HG02642 (cell line): ENCODE data around the gene DVL3.

Source experiments
- ATAC-seq: cut with Tn5 transposase; IDR thresholded peaks from one replicate; pipeline ENCODE4 v1.9.1; 2021; ENCODE audit warnings: mild to moderate bottlenecking; ENCODE audit not compliant: unreplicated experiment, poor library complexity

Gene DVL3

DNA sequence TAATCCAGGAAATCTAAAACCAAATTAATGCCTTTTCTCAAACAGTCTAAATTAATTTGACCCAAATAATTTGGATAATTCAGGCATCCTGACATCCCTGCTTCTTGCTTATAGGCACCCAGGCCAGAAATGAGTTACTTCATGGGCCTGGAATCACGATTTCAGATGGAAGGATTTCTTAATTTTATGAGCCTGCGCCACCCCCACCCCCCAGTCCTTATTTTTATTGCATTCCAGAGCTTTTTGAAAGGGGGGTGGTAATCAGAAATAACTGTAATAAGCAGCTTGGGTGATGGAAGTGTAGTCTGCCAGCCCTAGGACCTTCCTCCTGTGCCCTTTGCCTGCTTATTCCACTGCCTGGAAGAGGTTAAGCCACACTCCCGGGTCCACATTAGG is 20.8 kb downstream of the DVL3 start:
- ATAC-seq = no peak

DNA sequence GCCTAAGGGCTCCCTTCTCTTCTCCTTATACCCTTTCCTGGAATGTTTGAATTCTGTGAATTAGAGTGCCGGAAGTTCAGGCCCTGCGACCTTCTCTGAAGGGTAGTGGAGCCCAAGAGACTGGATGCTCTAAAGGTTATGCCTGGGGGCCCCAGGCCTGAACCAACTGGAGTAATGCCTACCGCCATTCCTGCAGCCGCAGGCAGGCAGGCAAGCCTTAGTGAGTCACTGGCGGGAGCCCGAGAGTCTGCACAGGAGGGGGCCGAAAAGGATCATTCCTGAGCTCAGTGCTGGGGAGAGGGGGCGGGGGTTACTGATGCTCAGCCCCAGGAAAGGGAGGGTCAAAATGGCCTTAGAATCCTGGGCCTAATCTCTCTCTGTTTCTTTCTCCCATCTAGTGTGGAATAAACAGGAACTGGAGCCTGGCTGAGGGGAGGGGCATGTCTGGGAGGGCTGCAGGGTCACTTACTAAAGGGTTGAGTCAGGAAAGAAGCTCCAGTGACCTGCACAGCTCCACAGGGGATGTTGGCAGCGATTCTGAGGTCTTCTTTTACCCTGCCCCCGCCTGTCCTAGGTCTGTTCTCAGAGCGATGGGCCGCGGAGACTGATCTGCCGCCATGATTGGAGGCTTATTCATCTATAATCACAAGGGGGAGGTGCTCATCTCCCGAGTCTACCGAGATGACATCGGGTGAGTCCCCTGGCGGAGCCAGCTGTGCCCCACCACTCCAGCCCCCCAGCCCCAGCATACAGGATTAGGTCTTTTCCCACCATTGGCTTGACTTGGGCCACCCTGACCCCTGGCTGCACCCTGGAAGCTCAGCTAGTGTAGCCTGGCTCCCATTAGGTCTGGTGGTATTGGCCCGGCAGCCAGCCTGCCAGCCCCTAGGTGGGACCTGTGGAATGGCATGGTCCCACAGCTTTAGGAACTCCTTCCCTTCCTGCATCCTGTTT is 21.5 kb downstream of the DVL3 start:
- ATAC-seq = no peak

DNA sequence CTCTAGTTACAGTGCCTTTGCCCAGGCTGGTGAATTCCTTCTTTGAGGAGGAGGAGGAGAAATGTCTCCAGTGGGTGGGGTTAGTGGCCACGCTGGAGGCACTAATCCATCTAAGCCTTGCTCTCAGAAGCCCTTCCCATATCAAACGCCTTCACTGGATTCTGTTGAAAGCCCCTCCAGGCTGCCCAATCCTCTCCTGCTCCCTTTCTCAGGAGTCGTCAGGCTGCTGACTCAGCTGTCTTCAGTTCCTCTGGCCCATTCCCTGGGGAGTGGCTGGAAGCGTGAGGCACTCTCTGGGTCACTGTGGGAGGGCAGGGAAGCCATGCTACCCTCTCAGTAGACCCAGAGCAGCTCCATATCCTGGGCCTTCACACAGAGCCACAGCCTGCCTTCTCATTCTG is 22.2 kb downstream of the DVL3 start:
- ATAC-seq = no peak

DNA sequence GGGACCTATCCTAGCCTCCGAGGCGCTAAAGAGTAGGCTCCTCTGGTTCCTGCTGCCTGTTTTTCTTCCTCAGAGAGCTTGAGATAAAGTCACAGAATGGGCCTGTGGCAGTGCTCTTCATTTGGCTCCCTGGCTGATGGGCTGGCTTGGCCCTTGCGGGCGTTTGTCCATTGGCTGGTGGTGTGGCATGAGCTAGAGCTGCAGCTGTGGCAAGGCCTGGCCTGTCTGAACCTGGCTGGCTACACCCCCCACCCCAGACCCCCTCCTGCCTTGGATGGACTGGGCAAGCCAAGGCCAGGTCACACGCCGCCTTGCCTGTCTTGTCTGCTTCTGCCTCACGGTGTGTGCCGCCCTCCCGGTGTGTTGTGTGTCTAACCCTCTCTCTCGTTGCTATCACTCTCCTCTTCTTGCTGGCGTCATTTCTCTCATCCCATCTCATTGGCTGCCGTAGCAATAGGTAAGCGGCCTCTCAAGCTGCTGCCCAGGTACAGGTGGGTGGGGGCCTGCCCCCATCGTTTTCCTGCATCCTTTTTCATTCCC is 22.7 kb downstream of the DVL3 start:
- no peak for ATAC-seq

DNA sequence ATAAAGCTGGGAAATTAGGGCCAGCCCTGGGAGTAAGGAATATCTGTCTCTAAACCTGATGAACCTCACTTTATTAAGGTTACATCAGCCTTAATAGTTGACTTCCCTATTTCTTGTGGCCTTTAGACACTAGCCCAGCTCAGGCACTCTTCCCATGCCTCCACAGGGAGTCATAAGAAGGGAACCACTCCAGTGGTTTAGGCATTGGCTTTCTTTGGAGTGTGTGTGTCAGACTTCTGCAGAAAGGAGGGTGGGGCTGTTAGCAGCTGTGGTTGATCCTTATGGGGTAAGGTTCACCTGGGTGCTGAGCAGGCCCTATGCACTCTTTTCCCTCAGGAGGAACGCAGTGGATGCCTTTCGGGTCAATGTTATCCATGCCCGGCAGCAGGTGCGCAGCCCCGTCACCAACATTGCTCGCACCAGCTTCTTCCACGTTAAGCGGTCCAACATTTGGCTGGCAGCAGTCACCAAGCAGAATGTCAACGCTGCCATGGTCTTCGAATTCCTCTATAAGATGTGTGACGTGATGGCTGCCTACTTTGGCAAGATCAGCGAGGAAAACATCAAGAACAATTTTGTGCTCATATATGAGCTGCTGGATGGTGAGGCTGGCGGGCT is 23.5 kb downstream of the DVL3 start:
- ATAC-seq = no peak

DNA sequence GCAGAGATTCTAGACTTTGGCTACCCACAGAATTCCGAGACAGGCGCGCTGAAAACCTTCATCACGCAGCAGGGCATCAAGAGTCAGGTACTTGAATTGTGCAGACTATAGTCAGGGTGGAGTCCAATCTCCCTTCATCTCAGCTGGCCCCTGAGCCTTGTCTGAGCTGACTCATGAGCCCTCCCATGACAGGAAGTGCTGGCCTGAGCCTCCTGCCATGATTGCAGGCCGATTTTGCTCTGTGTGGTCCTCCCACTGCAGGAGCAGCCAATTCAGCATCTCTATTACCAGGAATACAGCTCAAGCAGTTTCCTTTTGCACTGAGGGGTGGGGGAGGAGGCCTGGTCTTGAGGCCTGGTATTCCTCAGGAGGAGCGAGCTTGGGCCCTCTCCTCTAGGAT is 25.0 kb downstream of the DVL3 start:
- ATAC-seq = no peak

DNA sequence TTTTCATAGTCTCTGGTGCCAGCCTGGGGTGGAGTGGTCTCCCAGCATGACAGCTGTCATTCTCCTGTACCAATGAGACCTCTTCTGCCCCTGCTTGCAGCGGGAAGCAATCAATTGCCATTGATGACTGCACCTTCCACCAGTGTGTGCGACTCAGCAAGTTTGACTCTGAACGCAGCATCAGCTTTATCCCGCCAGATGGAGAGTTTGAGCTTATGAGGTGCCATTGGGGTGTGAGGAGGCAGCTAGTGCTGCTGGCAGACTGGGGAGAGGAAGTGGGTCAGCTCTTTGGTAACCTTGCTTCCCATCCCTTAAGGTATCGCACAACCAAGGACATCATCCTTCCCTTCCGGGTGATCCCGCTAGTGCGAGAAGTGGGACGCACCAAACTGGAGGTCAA is 26.4 kb downstream of the DVL3 start:
- no peak for ATAC-seq

DNA sequence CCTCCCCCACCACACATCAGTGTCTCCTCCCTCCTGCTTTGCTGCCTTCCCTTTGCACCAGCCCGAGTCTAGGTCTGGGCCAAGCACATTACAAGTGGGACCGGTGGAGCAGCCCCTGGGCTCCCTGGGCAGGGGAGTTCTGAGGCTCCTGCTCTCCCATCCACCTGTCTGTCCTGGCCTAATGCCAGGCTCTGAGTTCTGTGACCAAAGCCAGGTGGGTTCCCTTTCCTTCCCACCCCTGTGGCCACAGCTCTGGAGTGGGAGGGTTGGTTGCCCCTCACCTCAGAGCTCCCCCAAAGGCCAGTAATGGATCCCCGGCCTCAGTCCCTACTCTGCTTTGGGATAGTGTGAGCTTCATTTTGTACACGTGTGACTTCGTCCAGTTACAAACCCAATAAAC is 28.5 kb downstream of the DVL3 start:
- no peak for ATAC-seq

DNA sequence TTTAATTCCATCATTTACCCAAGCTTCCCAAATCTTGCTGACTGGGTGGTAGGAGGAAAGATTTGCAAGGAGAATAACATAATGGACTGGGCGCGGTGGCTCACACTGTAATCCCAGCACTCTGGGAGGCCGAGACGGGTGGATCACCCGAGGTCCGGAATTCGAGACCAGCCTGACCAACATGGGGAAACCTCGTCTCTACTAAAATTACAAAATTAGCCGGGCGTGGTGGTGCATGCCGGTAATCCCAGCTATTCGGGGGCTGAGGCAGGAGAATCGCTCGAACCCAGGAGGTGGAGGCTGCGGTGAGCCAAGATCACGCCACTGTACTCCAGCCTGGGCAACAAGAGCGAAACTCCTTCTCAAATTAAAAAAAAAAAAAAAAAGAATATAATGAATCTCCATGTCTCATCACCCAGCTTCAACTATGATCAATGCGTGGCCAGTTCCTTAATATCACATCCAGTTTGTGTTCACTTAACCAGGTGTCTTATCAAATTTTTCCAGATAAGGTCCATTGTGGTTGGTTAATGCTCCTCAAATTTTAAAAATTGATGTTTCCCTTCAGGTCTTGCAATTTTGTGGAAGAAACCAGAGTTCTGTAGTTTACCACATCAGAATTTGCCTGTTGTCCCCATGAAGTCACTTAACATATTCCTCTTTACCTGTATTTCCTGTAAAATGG is 29.5 kb downstream of the DVL3 start:
- no peak for ATAC-seq

DNA sequence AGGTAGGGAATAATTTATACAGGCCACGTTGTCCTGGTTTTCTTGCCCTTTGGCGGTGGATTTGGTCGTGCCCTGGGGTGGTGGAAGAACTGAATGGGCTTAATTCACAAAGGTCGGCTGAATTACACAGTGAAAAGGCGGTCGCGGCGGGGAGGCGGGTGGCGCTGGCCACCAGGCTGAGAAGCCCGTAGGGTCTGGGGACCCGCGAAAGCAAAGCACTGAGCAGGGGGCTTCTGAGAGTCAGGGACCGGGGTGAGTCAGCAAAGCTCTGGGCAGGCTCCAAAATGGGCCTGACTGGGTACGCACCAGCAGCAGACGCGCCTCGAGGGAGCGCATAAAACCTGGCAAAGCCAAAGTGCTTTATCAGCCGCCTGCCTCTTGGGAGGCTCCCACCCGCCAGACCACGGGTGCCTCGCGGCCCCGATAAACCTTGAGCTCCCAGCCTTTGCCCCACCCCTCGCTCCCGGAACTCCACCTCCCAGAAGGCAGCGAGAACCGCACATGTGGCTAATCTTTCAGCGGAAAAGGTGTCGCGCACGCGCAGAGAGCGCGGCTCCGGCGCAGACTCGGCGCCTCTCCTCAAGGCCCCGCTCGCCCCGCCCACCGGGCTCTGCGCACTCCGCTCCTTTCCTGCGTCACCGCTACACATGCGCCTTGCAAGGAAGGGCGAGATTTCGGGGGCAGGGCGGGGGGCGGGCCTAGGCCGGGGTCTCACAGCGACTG is 30.4 kb downstream of the DVL3 start:
- peak; percentile 93 for ATAC-seq

DNA sequence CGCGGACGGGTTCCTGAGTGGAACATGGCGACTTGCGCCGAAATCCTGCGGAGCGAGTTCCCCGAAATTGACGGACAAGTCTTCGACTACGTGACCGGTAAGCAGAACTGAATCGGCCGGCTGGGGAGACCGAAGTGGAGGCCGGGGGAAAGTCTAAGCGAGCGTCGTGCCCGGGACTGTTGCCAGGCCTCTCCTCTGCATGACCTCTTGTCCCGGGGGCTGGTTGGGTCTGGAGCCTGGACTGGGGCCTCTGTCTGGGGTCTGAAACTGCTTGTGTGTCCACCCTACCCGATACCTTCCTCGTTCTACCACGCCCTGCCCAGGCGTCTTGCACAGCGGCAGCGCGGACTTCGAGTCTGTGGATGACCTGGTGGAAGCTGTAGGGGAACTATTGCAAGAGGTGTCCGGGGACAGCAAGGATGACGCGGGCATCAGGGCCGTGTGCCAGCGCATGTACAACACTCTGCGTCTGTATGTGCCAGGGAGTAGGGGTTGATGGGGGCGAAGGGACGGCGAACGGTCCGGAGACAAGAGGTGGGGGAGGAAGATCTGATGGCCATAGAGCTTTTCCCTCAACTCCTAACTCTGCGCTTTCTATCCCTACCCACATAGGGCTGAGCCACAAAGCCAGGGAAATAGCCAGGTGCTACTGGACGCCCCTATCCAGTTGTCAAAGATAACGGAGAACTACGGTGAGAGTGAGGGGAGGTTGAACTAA is 31.2 kb downstream of the DVL3 start, which contains the start of gene ABCF3:
Gene ABCF3 (plus strand): TSS at position 16 of the 718 bp plus-strand sequence. CDS start 9 bp downstream, at position 25.
- peak; percentile 34 for ATAC-seq

DNA sequence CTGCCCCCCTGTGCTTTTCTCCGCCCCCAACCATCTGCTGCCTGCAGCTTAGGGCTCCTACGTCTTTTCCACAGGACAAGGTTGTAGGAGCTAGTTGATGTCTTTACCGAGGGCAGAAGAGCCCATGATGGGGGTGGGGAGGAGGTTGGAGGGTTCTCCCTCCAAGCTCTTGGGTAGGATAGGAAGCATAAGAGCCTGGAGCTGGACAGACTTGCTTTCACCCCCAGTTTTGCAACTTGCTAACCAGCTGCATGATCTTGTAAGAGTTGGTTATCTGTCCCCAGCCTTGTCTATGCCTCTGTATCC is 31.7 kb downstream of the DVL3 start:
- no peak for ATAC-seq

DNA sequence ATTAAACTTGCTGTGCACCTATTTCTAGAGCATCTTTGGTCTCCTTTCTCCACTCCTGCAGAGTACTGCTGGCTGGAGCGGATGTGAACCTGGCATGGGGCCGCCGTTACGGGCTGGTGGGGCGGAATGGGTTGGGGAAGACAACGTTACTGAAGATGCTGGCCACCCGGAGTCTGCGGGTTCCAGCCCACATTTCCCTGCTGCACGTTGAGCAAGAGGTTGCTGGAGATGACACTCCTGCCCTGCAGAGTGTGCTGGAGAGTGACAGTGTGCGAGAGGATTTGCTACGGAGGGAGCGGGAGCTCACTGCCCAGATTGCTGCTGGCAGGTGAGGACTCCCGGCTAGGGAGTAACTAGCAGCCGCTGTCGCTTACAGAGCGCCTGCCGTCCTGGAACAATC is 32.9 kb downstream of the DVL3 start:
- ATAC-seq = no peak

DNA sequence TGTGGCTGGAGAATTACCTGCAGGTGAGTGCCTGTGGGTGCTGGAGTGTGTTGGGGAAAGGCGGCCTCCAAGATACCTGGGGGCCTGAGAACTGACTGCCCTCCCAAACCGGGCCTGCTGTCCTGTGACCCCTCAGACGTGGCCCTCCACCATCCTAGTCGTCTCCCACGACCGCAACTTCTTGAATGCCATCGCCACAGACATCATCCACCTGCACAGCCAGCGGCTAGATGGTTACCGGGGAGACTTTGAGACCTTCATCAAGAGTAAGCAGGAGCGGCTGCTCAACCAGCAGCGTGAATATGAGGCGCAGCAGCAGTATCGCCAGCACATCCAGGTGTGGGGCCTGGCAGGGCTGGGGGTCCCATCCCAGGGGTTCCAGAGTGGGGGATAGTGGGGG is 34.2 kb downstream of the DVL3 start:
- no peak for ATAC-seq

DNA sequence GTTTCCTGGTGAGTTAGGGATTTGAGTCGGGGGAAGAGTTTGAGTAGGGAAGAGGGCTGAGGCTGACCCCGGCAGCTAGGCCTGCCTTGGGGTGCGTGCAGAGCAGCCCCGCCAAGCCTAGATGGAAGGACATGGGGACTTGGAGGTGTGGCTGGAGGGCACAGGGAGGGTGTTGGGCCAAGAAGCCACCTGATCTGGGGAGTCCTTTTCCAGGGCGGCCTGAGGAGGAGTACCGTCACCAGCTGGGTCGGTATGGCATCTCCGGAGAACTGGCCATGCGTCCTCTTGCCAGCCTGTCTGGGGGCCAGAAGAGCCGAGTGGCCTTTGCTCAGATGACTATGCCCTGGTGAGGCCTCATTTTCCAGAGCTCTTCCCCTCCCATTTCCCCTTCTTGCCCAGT is 37.7 kb downstream of the DVL3 start:
- ATAC-seq = no peak

DNA sequence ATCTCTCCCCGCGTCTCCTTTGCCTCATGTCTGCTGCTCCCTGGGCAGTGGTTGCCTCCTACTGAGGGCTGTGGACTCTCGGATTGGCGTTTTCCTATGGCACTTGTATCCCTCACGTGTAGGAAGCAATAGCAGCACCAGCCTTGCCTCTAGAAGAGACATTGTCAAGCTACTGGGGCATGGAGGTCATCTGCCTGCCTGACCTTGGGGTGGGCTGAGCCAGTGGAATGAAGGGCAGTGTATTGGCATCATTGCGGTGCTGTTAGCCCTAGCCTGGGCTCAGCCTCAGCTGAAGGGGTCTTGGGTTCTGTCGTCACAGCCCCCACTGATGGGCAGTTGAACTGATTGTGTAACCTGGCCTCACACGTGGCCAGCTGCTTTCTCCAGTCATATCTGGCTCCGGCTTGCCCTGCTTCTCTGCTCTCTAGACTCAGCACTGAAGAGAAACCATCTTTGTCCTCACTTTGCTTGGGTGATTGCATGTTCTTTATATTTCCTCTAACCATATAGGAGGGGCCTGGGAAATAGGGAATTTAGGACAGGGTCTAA is 38.9 kb downstream of the DVL3 start:
- ATAC-seq = no peak

DNA sequence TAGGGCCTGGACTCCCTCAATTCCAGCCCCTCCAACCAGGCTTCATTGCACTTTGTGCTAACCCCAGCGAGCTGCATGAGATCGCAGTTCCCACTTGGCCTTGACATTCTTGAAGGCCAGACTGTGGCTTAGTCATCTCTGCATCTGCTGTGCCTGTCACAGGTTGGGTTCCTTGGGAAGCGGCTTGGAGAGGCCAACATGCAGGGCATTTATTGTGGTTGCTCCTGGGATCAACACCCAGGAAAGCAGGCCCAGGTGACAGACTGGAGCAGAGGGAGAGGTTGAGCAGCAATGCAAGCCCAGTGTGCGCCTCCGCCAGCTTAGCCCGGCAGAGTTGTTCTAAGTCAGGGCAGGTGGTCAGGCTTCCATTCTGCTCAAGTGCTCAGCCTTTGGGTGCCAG is 41.4 kb downstream of the DVL3 start:
- no peak for ATAC-seq

DNA sequence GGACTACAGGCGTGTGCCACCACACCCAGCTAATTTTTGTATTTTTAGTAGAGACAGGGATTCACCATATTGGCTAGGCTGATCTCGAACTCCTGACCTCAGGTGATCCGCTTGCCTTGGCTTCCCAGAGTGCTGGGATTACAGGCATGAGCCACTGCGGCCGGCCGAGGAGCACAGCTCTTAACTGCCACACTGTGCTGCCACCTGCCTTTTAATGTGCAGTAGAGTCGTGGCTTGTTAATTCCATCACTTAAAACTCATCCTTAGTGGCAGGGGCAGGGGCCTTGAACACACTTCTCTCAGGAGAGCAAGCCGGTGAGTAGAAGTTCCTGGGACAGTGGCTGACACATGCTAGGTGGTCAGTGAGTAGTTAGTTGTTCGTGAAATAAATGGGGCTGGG is 43.3 kb downstream of the DVL3 start:
- ATAC-seq = no peak

DNA sequence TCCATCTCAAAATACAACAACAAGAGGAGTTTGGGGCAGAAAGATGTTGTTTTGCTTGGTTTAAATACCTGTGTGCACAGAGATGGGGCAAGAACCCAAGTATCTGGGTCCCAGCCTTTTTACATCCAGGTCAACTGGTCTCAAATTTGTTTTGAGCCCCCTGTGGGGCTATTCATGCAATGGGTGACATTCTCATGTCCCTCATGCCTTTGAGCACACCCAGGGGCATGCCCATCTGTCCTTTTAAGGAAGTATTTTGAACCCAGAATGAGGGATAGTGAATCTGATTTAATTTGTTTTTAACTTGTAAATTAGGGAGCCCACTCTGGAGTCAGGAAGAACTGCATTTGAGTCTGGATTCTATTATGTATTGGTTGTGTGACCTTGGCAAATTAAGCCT is 45.6 kb downstream of the DVL3 start:
- no peak for ATAC-seq

DNA sequence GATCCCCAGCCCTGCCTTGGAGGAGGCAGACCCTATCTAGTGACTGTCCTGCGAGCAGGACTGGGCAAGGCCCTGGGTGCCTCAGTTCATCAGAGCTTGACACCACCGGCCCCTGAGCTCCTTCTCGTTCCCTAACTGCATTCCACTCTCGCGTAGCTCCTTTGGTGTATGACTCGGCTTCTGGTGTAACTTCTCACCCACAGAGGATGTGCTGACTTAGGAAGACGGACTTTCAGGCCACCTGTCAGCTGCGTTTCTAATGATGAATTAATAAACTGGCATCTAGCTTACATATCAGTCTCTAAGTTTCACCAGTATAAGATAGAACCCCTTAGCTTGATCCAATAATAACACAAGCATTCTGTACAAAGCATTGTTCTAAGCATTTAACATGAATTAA is 48.3 kb downstream of the DVL3 start:
- ATAC-seq = no peak
